Fibroblast of lung (primary cell): ENCODE results near the gene BCL11A.

Experiments used
- EZH2 ChIP-seq: IDR thresholded peaks from 2 replicates; pipeline ENCODE4 v1.5.1; 2012; ENCODE audit warnings: low read length, control low read depth, mild to moderate bottlenecking; ENCODE audit errors: missing control alignments
- TF ChIP-seq, protein P1 (sequence below), 2 donors: IDR thresholded peaks in 1 of 2; conservative IDR thresholded peaks in 1 of 2; 1 replicate in 1 of 2; 2 replicates in 1 of 2; pipeline ENCODE4 v1.5.1; 2011 to 2012; ENCODE audit warnings: low read length in 2 of 2, control low read depth in 1 of 2, inconsistent platforms in 1 of 2, low read depth in 1 of 2, mild to moderate bottlenecking in 1 of 2

- TF ChIP-seq, protein P1, sequence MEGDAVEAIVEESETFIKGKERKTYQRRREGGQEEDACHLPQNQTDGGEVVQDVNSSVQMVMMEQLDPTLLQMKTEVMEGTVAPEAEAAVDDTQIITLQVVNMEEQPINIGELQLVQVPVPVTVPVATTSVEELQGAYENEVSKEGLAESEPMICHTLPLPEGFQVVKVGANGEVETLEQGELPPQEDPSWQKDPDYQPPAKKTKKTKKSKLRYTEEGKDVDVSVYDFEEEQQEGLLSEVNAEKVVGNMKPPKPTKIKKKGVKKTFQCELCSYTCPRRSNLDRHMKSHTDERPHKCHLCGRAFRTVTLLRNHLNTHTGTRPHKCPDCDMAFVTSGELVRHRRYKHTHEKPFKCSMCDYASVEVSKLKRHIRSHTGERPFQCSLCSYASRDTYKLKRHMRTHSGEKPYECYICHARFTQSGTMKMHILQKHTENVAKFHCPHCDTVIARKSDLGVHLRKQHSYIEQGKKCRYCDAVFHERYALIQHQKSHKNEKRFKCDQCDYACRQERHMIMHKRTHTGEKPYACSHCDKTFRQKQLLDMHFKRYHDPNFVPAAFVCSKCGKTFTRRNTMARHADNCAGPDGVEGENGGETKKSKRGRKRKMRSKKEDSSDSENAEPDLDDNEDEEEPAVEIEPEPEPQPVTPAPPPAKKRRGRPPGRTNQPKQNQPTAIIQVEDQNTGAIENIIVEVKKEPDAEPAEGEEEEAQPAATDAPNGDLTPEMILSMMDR (conservative IDR thresholded peaks at IDR 0.05 in 1 of 2, IDR thresholded peaks at IDR 0.05 in 1 of 2; ENCODE audit: low read depth in 1 of 2, low read length in 2 of 2), result no peak
- no peak for TF ChIP-seq EZH2
Observed at GRCh38 chr2:60526623-60527022, 26.8 kb downstream of the BCL11A start.
